Effector CD8-positive, alpha-beta T cell (primary cell): Measurements from ENCODE around the gene NRXN3.

ENCODE experiments used
- DNase-seq: peaks from one replicate; lab custom pipeline; 2025; lab: John Stamatoyannopoulos, UW

Gene NRXN3

GRCh38 chr14:79581912-79582576, 1411.9 kb downstream of the NRXN3 start:
- DNase-seq, result no peak

GRCh38 chr14:79583738-79584408, 1413.7 kb downstream of the NRXN3 start:
- DNase-seq, result no peak

GRCh38 chr14:79584679-79585078, 1414.5 kb downstream of the NRXN3 start:
- no peak for DNase-seq

- DNase-seq, result no peak
Measured at GRCh38 chr14:79585845-79586244, 1415.7 kb downstream of the NRXN3 start.

GRCh38 chr14:79586416-79586815, 1416.2 kb downstream of the NRXN3 start:
- no peak for DNase-seq

- no peak for DNase-seq
Measured at GRCh38 chr14:79586989-79587598, 1416.9 kb downstream of the NRXN3 start.

GRCh38 chr14:79587875-79588274, 1417.7 kb downstream of the NRXN3 start:
- no peak for DNase-seq

GRCh38 chr14:79588398-79588797, 1418.2 kb downstream of the NRXN3 start:
- no peak for DNase-seq

GRCh38 chr14:79596551-79596950, 1426.4 kb downstream of the NRXN3 start:
- no peak for DNase-seq

GRCh38 chr14:79597566-79597965, 1427.4 kb downstream of the NRXN3 start:
- DNase-seq, result no peak

GRCh38 chr14:79598339-79598738, 1428.2 kb downstream of the NRXN3 start:
- no peak for DNase-seq

- no peak for DNase-seq
Measured at GRCh38 chr14:79599239-79599638, 1429.1 kb downstream of the NRXN3 start.

GRCh38 chr14:79600406-79600805, 1430.2 kb downstream of the NRXN3 start:
- no peak for DNase-seq

GRCh38 chr14:79601579-79601978, 1431.4 kb downstream of the NRXN3 start:
- DNase-seq, result no peak

- DNase-seq, result no peak
Measured at GRCh38 chr14:79602045-79602444, 1431.9 kb downstream of the NRXN3 start.

GRCh38 chr14:79602742-79603141, 1432.6 kb downstream of the NRXN3 start:
- DNase-seq, result no peak

GRCh38 chr14:79605849-79606248, 1435.7 kb downstream of the NRXN3 start:
- no peak for DNase-seq

- DNase-seq, result no peak
Measured at GRCh38 chr14:79608446-79608845, 1438.3 kb downstream of the NRXN3 start.

GRCh38 chr14:79613625-79614024, 1443.5 kb downstream of the NRXN3 start:
- no peak for DNase-seq

- no peak for DNase-seq
Measured at GRCh38 chr14:79614448-79614847, 1444.3 kb downstream of the NRXN3 start.

GRCh38 chr14:79627058-79627457, 1456.9 kb downstream of the NRXN3 start:
- DNase-seq, result no peak

- no peak for DNase-seq
Measured at GRCh38 chr14:79629411-79630287, 1459.5 kb downstream of the NRXN3 start.
